Lower leg skin (tissue), 4 donors: Measurements from ENCODE around the gene SCUBE1. TPM values are rescaled to one million over a fixed set of nuclear protein-coding genes. Genes with fewer than 3 reads are reported as not detected.

ENCODE experiments used
- DNase-seq, 2 donors: peaks; one replicate each; pipeline ENCODE4 v3.0.0-alpha.2; 2019; ENCODE audit warnings: low spot score in 2 of 2
- H3K4me3 ChIP-seq: fragments of 200-600 bp; sonication (generic); 2 replicates; pipeline ENCODE4 v1.5.1; 2017; ENCODE audit warnings: mild to moderate bottlenecking, low read depth; ENCODE audit not compliant: poor library complexity, severe bottlenecking
- CTCF ChIP-seq, 3 donors: fragments of 450-650 bp; IDR thresholded peaks; one replicate each; pipeline ENCODE4 v1.5.1; 2016; ENCODE audit warnings: antibody characterized with exemption in 3 of 3, mild to moderate bottlenecking in 3 of 3, moderate library complexity in 2 of 3
- POLR2A ChIP-seq, 2 donors: fragments of 450-650 bp; IDR thresholded peaks; one replicate each; pipeline ENCODE4 v1.6.1; 2016 to 2017; ENCODE audit warnings: antibody characterized with exemption in 2 of 2, mild to moderate bottlenecking in 1 of 2, moderate library complexity in 1 of 2
- WGBS, 2 donors: methylation state at CpG; one replicate each; pipeline ENCODE4 v1.1.5; 2018; 5-methylcytosine and 5-hydroxymethylcytosine counted together
- intact Hi-C: fragments of 100-400 bp; cut with DNase I; formaldehyde crosslinking; loops from one replicate; pipeline ENCODE4 v1.15.0; 2023; ENCODE audit warnings: low total_unique reads
- total RNA-seq, 4 donors: library from RNA; depleted of rRNA; stranded (reverse); fragments of >200 nt; gene quantifications; one replicate each; pipeline ENCODE4 v1.1.0, GENCODE V29; 2016

The SCUBE1 gene
- total RNA-seq, 4 donors from 2014 or later = 0.20 to 1.1 (median 0.28) TPM

GRCh38 chr22:43297270-43298061 lies 45.7 kb downstream of the SCUBE1 start:
- WGBS, 2 donors = 63 to 76% methylated on average over 17 to 18 of the region's 18 CpGs
- TF ChIP-seq POLR2A (IDR thresholded peaks at IDR 0.05) (no peak), CTCF (IDR thresholded peaks at IDR 0.05) (no peak)
- peak in 1 of 2 donors; percentile 54 for DNase-seq
- intact Hi-C loops = no loop called here
- no peak overlapping the region for H3K4me3 ChIP-seq

- no peak for TF ChIP-seq CTCF (IDR thresholded peaks at IDR 0.05)
- TF ChIP-seq POLR2A (IDR thresholded peaks at IDR 0.05) = no peak
- intact Hi-C loops = no loop called here
- 61 to 62% methylated on average over 16 of the region's 16 CpGs for whole genome bisulfite sequencing, 2 donors
- no peak for DNase-seq
- H3K4me3 ChIP-seq = no peak overlapping the region
Observed at GRCh38 chr22:43296276-43296902, 46.8 kb downstream of the SCUBE1 start.

- DNase-seq = no peak
- intact Hi-C loops = no loop called here
- 85 to 91% methylated on average over 6 of the region's 6 CpGs for WGBS, 2 donors
- H3K4me3 ChIP-seq = no peak overlapping the region
- no peak for TF ChIP-seq CTCF (IDR thresholded peaks at IDR 0.05)
- TF ChIP-seq POLR2A (IDR thresholded peaks at IDR 0.05) = no peak
Observed at GRCh38 chr22:43295660-43296059, 47.5 kb downstream of the SCUBE1 start.

GRCh38 chr22:43295173-43295572 lies 48.0 kb downstream of the SCUBE1 start:
- intact Hi-C loops = no loop called here
- no peak overlapping the region for H3K4me3 ChIP-seq
- TF ChIP-seq POLR2A (IDR thresholded peaks at IDR 0.05) (no peak), CTCF (IDR thresholded peaks at IDR 0.05) (no peak)
- WGBS, 2 donors = 69 to 75% methylated on average over 6 of the region's 6 CpGs
- DNase-seq = no peak

GRCh38 chr22:43293655-43294392 lies 49.3 kb downstream of the SCUBE1 start:
- 57 to 80% methylated on average over 15 of the region's 15 CpGs for WGBS, 2 donors
- peak; percentile 89 to 92 for DNase-seq
- H3K4me3 ChIP-seq = no peak overlapping the region
- intact Hi-C loops = no loop called here
- TF ChIP-seq CTCF (IDR thresholded peaks at IDR 0.05) (no peak), POLR2A (IDR thresholded peaks at IDR 0.05) (no peak)
